ENCODE results near the gene ADGRB2.

Gene ADGRB2
- 7.2 to 7.9 reads per million in 2 donors for total RNA-seq

DNA sequence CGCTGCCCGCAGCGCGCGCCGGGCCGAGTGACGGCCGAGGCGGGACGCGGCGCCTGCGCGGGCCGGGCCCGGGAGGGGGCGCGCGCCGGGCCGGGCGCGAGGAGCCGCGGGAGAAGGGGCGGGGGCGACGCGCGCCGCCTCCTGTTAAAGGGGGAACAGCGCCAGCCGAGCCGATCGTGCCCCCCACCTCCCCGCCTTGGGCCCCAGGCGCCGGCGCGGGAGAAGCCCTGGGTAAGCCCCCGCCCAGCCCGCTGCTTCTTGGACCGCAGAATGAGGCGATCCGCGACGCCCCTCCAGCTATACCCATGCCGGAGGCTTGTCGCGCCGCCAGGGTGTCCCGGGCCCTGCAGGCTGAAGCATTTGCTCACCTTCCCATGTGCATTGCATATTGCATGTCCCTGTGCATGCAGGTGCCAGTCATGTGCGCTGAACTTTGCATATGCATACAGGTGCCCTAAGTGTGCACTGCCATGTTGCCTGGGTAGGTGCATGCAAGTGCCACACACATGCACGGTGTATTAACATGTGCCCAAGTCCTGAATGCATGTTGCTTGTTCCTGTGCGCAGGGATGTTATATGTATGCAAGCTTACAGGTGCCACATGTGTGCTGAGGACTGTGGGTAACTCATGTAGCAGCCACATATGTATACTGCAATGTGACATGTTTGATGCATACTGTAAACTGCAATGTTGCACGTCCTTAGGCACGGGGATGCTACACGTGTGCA, at the start of gene ADGRB2:
ADGRB2 (minus strand) TSS at position 29 of the 729 bp plus-strand sequence. CDS start 7,119 bp downstream, outside the sequence.
- DNase-seq: peak in 1 of 5 experiments; percentile 10

GRCh38 chr1:31812158-31812829, 48.2 kb upstream of the ADGRB2 start:
- no peak for DNase-seq

GRCh38 chr1:31811605-31812004, 47.5 kb upstream of the ADGRB2 start:
- no peak for DNase-seq

- no peak for DNase-seq
These were observed 45.6 kb upstream of the ADGRB2 start for GRCh38 chr1:31809698-31810097.

GRCh38 chr1:31807273-31808048, 43.3 kb upstream of the ADGRB2 start:
- no peak for DNase-seq

- DNase-seq: no peak
These were observed 41.2 kb upstream of the ADGRB2 start for GRCh38 chr1:31805318-31805717.

DNA sequence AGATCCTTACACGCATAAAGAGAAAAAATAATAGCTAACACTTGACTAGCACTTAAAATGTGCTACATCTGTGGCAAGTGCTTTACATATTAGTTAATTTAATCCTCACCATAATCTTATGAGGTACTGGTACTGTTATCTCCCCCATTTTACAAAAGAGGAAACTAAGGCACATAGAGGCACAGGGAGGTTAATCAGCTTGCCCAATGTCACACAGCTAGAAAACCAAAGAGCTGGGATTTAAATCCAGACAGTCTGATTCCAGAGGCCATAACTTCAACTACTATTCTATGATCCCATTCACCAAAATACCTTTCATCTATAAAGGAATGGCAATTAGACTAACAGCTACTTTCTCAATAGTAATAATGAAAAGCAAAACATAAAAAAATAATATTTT, 40.0 kb upstream of the ADGRB2 start:
- no peak for DNase-seq

- DNase-seq: no peak
These were observed 39.5 kb upstream of the ADGRB2 start for GRCh38 chr1:31803610-31804009.

GRCh38 chr1:31802190-31803150, 38.3 kb upstream of the ADGRB2 start:
- DNase-seq: no peak

- DNase-seq: no peak
These were observed 37.3 kb upstream of the ADGRB2 start for GRCh38 chr1:31801458-31801857.

DNA sequence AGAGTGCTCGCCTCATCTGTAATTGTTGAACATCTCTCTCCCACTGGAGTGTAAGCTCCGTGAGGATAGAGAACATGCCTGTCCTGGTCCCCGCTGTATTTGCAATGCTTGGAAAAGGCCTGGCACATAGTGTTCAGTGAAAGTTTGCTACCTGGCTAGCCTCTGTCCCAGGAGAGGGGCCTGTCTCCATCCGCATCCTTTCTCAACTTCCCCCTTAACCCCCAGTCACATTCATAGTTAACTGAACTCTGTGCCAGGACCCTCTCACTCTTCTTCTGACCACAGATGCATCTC, 36.5 kb upstream of the ADGRB2 start:
- no peak for DNase-seq

- DNase-seq: no peak
These were observed 35.9 kb upstream of the ADGRB2 start for GRCh38 chr1:31799895-31800673.

DNA sequence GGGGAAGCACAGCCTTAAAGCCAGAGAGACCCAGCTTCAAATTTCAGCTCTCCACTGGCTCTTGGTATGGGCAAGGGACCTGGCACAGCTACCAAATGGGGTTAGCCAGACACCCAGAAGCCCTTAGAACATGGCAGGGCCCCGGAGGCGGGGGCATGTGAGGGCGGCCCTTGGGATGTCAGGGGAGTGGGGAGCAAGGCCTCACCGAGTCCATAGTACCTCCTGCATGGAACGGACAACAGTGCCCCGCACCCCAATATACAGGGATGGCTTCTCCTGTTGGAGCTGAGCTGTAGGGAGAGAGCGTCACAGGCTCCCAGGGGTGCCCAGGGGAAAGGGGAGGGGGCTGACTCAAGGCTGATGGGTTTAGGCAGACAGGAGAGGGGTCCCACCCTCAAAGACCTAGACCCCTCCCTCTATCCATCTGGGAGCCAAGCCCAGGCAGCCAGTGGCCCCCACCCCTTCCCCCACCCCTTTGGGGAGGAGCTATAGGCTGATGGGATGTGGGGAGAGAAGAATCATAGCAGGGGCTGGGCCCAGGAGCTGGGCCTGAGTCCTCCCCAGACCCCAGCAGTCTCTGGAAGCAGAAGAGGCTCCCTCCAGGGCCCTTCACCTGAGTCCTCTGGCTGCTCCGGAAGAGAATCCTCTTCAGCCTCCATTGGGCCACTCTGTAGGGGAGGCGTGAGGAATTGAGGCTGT, 35.2 kb upstream of the ADGRB2 start:
- no peak for DNase-seq

- no peak for DNase-seq
These were observed 34.5 kb upstream of the ADGRB2 start for GRCh38 chr1:31798433-31799195.

- no peak for DNase-seq
These were observed 33.9 kb upstream of the ADGRB2 start for GRCh38 chr1:31798086-31798432.

GRCh38 chr1:31797216-31797615, 33.1 kb upstream of the ADGRB2 start:
- DNase-seq: no peak

DNA sequence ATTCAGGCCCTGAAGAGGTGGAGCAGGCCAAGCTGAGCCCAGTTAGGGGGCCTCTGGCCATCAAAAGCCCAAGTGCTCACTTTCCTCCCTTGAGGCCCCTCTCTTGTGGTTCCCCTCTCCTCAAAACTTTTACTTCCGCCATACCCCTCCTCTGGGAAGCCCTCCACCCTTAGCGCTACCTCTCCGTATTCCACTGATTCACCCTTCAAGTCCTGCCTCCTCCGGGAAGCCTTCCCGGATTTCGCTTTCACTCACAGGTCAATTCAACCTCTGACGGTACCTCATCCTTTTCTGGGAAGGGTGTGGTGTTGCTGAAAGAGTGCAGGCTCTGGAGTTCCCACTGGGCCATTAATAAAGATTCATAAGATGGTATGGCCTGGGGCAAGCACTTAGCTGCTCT, 32.6 kb upstream of the ADGRB2 start:
- no peak for DNase-seq

DNA sequence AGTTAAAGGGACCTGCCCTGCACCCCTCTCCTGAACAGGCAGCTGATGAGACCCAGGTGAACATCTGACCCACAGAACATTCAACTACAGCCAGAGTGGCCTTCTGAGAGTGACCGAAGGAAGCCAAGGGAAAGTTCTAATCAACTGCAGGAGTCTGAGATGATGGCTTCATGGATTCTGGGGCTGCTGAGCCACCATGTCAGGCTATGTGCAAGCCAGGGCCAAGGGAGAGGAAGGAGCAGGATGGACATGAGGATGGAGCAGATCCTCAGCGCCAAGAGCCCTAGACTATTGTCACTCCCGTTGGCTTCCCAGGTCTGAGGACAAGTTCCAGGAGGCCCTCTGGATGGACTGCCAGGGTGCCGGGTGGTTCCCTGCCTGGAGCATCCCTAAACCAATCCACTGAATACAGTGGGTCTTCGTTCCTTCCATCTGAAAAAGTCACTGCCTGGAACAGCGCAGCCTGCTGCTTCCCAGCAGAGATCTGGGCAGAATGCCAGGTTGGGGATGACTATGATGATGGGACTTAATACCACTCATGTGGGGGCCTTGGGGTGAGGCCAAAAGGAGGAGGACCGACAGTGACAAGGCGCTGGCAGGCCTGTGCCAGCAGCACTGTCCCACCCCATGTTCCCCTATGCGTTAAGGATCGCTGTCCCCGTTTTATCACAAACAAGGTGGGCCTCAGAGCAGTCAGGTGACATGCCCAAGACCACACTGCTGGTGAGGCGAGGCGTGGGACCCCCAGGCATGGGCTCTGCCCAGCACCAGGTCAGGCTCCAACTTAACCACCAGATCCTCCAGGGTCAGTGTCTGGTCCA, 31.9 kb upstream of the ADGRB2 start:
- DNase-seq: no peak

- no peak for DNase-seq
These were observed 31.0 kb upstream of the ADGRB2 start for GRCh38 chr1:31795096-31795675.
